Endometrial microvascular endothelial cells (primary cell): ENCODE data around the gene NRDE2. TPM values are rescaled to one million over a fixed set of nuclear protein-coding genes. Genes with fewer than 3 reads are reported as not detected.

Experiments
- in situ Hi-C: cut with HindIII; loops from 2 replicates; pipeline ENCODE4 v1.10.0; 2017; ENCODE audit warnings: low sequenced_read_pairs, low pct_unique_long_range_greater_than_20kb; ENCODE audit errors: inconsistent ontology term
- total RNA-seq: library from RNA; depleted of rRNA; stranded (reverse); fragments of >200 nt; gene quantifications from one replicate; pipeline ENCODE4 v1.2.3, GENCODE V29; 2015; ENCODE audit errors: inconsistent ontology term

NRDE2 gene, protein sequence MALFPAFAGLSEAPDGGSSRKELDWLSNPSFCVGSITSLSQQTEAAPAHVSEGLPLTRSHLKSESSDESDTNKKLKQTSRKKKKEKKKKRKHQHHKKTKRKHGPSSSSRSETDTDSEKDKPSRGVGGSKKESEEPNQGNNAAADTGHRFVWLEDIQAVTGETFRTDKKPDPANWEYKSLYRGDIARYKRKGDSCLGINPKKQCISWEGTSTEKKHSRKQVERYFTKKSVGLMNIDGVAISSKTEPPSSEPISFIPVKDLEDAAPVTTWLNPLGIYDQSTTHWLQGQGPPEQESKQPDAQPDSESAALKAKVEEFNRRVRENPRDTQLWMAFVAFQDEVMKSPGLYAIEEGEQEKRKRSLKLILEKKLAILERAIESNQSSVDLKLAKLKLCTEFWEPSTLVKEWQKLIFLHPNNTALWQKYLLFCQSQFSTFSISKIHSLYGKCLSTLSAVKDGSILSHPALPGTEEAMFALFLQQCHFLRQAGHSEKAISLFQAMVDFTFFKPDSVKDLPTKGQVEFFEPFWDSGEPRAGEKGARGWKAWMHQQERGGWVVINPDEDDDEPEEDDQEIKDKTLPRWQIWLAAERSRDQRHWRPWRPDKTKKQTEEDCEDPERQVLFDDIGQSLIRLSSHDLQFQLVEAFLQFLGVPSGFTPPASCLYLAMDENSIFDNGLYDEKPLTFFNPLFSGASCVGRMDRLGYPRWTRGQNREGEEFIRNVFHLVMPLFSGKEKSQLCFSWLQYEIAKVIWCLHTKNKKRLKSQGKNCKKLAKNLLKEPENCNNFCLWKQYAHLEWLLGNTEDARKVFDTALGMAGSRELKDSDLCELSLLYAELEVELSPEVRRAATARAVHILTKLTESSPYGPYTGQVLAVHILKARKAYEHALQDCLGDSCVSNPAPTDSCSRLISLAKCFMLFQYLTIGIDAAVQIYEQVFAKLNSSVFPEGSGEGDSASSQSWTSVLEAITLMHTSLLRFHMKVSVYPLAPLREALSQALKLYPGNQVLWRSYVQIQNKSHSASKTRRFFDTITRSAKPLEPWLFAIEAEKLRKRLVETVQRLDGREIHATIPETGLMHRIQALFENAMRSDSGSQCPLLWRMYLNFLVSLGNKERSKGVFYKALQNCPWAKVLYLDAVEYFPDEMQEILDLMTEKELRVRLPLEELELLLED
- 7.5 TPM for total RNA-seq

DNA sequence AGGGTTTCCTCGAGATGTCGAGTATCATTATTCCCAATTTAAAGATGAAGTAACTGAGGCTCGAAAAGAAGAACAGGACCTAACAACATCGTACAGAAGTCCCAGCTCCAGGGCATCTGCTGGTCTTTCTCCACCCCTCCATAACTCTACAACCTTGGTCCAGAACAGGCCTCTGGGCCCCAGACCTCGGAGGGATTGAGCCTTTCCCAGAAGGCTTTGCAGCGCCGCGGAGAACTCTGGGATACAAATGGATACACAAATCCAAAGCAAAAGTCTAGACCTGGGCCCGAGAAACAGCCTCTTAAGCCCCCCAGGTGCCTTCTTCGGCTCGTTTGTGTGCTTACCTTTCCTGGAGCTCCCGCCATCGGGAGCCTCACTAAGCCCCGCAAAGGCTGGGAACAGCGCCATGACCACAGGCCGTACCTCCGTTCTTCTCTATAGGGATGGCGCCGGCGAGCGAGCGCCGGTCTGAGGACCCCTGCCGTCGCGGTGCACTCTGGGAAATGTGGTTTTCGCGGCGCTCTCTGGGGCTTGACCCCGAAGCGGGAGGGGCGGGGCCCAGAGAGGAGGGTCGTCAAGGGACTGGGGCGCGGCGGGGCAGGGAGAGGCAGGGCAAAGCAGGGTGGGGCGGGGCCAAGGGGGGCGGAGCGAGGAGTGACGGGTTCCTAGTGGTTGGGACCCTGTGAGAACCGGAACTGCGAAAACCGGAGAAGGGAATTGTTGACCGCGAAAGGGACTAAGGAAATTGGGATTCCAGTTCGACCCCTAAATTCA lies at the start of gene NRDE2:
Gene NRDE2 (minus strand): TSS at position 445 of the 774 bp plus-strand sequence. CDS start 37 bp downstream, at position 408.
- in situ Hi-C loops: no loop called here

DNA sequence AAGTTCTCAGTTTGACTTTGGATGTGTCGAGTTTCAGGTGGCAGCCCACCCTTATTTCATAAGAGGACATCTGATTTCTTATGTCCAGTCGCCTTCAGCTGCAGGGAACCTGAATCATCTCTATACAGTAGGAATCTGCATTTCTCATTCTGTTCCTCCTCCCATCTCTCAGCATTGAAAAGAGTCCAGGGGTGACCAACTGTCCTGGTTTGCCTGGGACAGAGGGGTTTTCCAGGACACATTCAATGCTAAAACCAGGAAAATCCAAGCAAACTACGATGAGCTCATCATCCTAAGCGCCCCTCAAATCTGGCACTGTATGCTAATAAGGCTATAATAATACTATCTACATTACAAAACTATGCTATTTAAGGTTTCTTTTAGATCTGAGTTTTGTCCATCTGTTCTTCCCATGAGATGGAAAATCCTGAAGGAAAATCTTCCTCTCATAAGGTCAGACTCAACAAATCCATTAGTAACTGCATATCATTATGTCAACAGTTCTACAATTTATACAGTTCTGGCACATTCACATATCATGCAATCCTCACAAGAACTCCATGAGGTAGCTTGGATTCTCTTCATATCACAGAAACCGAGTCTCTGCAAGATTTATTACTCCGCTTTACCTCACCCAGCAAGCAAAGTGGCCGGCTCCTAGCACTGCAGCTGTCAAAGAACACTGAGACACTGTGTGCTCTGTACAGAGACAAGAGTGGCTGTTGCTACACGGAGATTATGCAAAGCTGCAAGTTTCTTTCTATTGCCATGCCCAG lies 49.5 kb upstream of the NRDE2 start:
- in situ Hi-C loops: no loop called here

DNA sequence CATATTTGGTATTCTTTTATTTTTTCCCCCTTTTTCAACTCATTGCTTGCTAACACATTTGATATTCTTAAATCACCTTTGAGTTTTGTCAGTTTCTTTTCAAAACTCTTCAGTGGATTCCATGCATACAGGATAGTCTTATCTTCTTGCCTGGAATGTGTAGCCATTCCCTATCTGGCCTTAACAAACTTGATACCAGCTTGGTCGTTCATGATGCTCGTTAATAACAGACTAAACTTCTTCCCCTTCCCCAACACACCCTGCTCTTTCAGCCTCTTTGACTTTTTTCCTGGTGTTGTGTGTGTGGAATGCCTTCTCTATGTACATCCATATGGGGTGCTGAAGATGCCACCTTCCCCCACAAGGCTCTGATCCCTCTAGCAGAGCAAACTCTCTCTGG lies 47.4 kb upstream of the NRDE2 start:
- in situ Hi-C loops: no loop called here

DNA sequence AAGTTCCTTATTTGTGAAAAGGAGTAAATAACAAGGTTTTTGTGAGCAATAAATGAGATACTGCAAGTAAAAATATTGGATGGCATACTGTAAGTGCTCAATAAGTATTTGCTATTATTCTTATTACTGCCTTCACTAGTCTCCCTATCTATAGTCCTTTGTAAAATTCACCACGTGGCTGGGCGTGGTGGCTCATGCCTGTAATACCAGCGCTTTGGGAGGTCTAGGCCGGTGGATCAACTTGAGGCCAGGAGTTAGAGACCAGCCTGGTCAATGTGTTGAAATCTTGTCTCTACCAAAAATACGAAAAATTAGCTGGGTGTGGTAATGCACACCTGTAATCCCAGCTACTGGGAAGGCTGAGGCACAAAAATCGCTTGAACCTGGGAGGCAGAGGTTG lies 46.5 kb upstream of the NRDE2 start:
- in situ Hi-C loops: no loop called here

DNA sequence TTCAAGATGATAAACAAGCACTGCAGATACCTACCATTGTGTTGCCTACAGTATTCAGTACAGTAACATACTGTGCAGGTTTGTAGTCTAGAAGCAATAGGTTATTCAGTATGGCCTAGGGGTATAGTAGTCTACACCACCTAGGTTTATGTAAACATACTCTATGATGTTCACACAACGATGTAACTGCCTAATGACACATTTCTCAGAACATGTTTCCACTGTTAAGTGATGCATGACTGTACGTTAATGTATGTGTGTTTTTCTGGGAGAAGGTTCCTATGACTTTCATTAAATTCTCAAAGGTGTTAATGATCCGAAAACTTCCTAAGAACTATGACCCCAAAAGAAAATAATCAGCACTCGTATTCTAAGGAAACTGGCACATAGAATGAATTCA lies 44.2 kb upstream of the NRDE2 start:
- in situ Hi-C loops: no loop called here

DNA sequence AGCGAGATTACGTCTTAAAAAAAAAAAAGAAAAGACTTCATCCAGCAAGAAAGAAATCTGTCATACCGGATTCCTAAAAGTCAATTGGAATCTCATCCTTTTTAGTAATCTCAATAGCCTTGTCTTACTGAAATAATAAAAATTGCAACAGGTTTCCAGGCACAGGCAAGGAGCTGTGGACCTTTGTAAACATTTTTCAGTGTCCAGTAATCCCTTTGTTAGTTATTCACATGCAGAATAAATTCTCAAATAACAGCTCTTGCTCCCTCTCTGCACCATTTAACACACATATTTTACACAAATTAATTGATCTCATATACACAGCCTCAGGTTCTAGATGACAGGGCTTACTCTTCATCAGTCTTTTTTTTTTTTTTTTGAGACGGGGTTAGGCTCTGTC lies 43.1 kb upstream of the NRDE2 start:
- in situ Hi-C loops: no loop called here

DNA sequence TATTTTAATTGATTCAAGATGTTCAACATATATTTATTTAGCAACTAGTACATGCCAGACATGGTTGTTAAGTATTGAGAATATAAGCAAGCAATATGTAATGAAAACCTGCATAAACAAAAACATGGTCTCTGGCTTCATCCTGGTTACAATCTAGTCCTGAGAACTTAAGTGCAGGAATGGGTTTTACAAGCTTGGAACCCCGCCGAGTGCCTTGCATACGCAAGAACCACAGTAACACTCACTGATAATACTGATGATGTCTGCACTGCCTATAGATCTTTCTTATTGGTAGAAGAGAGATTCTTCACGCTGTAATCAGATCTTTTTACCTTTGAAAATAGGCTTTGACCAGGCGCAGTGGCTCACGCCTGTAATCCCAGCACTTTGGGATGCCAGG lies 42.1 kb upstream of the NRDE2 start:
- in situ Hi-C loops: no loop called here

DNA sequence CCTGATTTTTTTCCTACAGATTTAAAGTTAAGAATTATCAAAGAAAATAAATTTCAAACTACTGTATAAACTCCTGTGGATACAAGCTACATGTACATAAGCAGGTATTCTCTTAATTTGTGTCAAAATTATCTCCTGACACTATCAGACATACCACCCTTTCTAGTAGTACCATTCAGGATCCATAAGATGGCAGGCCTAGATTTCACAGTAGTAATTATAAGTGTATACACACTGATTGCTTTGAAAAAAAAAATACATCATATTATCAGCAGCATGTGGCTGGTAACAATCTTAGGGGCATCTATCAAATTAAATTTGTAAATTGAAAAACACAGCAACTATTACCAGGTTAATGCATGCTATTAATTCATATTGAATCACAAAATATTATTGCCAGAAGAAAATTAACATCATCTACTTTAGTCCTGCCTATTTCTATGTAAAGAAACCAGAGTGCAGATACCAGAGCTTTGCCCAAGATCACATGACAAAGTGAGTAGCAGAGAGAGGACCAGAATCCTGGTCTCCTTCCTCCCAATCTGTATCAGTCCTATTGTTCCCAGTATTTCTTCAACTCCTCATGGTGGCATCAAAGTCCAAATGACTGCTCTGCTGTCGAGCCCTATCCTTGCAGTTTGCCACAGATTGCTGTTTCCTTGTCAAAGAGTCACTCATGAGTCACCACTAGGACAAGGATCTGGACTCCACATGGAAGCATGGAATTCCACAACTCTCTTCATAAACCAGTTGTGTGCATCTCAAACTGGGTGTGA lies 37.4 kb upstream of the NRDE2 start:
- in situ Hi-C loops: no loop called here

DNA sequence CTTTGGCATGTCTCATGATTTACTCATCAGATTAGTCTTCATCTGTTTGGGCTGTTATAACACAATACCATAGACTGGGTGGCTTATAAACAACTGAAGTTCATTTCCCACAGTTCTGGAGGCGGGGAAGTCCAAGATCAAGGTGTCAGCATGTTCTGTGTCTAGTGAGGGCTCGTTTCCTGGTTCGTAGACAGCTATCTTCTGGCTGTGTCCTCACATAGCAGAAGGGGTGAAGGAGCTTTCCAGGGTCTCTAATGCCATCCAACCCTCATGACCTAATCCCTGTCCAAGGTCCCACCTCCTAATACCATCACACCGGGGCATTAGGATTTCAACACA lies 30.8 kb upstream of the NRDE2 start:
- in situ Hi-C loops: no loop called here

DNA sequence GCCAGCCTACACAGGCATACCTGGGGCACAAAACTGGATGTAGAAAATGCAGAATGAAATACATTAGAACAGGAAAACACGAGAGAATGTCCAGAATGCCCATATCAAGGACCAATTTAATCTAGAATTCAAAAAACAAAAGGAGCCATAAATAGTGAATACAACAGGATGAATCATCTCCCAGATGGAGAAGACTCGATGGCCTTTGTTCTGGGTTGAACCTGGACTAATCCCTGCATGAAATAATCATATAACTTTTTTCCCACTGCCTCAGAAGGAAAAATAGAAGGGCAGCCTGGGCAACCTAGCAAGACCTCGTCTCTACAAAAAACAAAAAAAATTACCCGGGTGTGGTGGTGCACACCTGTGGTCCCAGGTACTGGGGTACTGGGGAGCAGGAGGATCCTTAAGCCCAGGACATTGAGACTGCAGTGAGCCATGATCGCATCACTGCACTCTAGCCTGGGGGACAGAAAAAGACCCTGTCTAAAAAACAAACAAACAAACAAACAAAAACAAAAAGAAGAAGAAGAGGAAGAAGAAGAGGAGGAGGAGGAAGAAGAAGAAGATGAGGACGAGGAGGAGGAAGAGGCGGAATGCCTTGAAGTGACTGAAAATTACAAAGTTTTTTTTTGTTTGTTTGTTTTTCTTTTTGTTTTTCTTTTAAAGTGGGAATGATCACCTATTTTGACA lies 30.3 kb upstream of the NRDE2 start:
- in situ Hi-C loops: no loop called here

DNA sequence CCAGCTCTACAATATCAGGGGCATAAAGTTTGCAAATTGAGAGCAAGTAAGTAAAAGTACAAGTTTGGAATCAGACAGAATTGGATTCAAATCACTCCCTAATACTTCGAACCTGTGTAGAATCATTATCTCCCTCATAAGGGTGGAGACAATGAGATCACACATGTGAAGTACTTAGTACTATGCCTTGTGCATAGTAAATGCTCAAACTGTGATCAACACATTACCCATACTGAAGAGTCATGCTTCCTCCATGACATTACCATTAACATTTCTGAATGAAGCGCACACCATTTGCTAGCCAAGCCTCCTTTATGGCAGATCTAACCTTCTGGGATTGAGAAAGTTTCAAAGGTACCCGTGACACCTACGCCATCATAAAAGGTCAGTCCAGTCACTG lies 26.6 kb upstream of the NRDE2 start:
- in situ Hi-C loops: no loop called here

DNA sequence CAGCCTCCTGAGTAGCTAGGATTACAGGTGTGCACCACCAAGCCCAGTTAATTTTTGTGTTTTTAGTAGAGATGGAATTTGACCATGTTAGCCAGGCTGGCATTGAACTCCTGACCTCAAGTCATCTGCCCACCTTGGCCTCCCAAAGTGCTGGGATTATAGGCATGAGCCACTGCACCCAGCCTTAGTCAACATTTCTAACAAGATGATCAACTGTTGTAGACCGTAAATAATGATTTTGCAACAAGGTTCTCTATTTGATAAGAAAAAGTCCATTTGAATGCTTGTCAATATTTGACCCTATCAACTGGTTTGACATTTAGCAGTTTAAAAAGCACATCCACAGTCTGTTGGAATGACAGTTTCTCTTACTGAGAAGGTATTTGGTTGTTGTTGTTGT lies 25.2 kb upstream of the NRDE2 start:
- in situ Hi-C loops: no loop called here

DNA sequence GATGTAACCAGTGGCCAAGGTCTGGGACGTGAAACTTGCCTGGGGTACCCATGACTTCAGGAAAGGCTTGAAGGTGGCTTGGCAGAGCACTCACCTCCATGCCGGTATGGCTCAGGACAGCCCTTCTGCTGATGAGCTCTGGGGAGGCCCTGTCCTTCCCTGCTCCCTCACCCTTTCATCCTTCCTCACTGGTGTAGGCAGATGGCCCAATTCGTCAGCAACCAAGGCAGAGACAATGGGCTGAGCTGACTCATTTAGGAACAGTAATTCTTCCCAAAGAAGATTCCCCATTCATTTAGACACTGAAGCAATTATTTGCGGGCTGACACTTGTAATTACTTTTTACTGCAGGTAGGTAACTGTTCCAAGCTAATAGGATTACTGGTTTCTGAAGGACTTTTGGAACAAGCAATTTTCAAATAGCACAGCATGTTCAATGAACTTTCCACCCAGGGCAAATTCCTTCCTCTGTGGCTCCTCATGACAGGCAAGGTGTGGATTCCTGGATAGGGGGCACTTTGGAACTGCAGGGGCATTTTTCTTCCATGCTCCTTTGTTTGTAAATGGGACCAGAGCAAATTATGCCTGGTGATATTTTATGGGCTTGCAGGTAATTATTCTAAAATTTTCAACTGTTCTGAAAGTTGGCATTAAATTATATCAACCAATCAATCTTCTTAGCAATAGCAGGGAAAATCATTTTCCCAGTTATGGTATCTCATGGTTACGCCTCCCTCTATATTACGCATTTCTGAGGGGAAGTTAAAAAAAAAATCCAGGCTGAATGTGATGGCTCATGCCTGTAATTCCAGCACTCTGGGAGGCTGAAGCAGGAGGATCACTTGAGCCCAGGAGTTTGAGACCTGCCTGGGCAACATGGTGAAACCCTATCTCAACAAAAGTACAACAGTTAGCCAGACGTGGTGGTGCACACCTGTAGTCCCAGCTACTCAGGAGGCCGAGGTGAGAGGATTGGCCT lies 24.1 kb upstream of the NRDE2 start:
- in situ Hi-C loops: no loop called here

DNA sequence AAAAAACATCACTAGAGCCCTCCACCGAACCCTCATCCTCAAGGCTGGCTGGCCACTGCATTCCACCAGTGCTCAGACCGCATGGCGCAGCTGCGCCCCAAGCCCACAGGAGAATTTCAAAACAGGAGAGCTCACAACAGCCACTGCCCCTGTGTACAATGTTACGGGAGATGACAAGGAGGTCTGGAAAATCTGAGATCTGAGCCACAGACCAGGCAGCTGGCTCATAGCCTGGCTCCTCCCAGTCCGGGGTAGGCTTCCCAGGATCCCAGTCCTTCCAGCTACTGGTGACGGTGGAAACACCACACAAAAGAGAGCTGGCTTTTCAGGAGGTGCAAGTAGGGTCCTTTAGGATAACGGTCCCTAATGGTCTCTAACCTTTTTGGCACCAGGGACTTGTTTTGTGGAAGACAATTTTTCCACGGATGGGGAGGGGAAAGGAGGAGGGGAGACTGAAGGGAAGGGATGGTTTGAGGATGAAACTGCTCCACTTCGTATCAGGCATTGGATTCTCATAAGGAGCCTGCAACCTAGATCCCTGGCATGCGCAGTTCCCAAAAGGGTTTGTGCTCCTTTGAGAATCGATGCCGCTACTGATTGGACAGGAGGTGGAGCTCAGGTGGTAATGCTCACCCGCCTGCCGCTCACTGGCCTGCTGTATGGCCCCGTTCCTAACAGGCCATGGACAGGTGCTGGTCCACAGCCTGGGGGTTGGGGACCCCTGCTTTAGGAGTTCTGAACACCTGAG lies 23.0 kb upstream of the NRDE2 start:
- in situ Hi-C loops: no loop called here

DNA sequence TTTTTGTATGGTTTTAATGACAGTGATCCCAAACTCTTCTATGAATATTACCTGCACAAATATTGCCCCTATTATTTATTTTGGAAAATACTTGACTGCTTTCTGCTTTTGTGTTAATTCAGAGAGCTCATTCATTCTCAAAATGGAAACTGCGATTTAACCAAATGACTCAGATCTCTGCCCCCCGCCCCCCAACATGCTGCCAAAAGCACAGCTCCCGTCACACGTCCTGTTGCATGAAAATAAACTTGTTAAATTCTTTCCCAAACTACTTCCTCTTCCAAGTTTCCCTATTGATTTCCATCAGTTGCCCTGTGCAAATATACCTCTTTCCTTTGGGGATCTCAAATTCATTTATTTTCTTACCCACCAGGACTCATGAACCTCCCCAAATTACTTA lies 18.0 kb upstream of the NRDE2 start:
- in situ Hi-C loops: no loop called here
